SK-N-SH treated with all-trans-retinoic acid at 6 μM for 48 hours (cell line): ENCODE results near the gene METTL21A.

ENCODE experiments used
- ATAC-seq: fragments of 200-7000 bp; cut with Tn5 transposase; 3 replicates; pipeline ENCODE4 v1.9.1; 2020; ENCODE audit warnings: mild to moderate bottlenecking, moderate library complexity
- ARNTL ChIP-seq: fragments of 450-650 bp; formaldehyde crosslinking; IDR thresholded peaks from 2 replicates; pipeline ENCODE4 v1.5.0; 2020; ENCODE audit warnings: low read depth, mild to moderate bottlenecking, moderate library complexity, borderline replicate concordance
- BACH2 ChIP-seq: fragments of 250-450 bp; sonication (Bioruptor Pico); IDR thresholded peaks from 2 replicates; pipeline ENCODE4 v1.9.0; 2021; ENCODE audit warnings: mild to moderate bottlenecking, borderline replicate concordance
- CREB5 ChIP-seq: fragments of 250-450 bp; sonication (Bioruptor Pico); IDR thresholded peaks from 2 replicates; pipeline ENCODE4 v1.5.1; 2020; ENCODE audit warnings: low read depth, mild to moderate bottlenecking, moderate library complexity
- CSDC2 ChIP-seq: fragments of 250-450 bp; sonication (Bioruptor Pico); IDR thresholded peaks from 2 replicates; pipeline ENCODE4 v1.5.0; 2020; ENCODE audit warnings: mild to moderate bottlenecking, moderate library complexity
- ESRRG ChIP-seq: fragments of 250-450 bp; sonication (Bioruptor Pico); IDR thresholded peaks from 2 replicates; pipeline ENCODE4 v1.6.1; 2021; ENCODE audit warnings: mild to moderate bottlenecking
- ISL1 ChIP-seq: fragments of 250-450 bp; sonication (Bioruptor Pico); IDR thresholded peaks from 2 replicates; pipeline ENCODE4 v2.1.2; 2022; ENCODE audit warnings: mild to moderate bottlenecking, moderate library complexity
- PATZ1 ChIP-seq: fragments of 250-450 bp; sonication (Bioruptor Pico); IDR thresholded peaks from 2 replicates; pipeline ENCODE4 v1.8.0; 2020; ENCODE audit warnings: mild to moderate bottlenecking, moderate library complexity, borderline replicate concordance
- POU6F1 ChIP-seq: fragments of 250-450 bp; sonication (Bioruptor Pico); IDR thresholded peaks from 2 replicates; pipeline ENCODE4 v1.8.0; 2021; ENCODE audit warnings: low read depth, mild to moderate bottlenecking, moderate library complexity, borderline replicate concordance
- PPARA ChIP-seq: fragments of 250-450 bp; sonication (Bioruptor Pico); IDR thresholded peaks from 2 replicates; pipeline ENCODE4 v1.5.0; 2020; ENCODE audit warnings: mild to moderate bottlenecking, borderline replicate concordance
- RARB ChIP-seq: fragments of 250-450 bp; sonication (Bioruptor Pico); IDR thresholded peaks from 2 replicates; pipeline ENCODE4 v1.8.0; 2021; ENCODE audit warnings: mild to moderate bottlenecking, moderate library complexity
- TCF4 ChIP-seq: fragments of 250-450 bp; sonication (Bioruptor Pico); IDR thresholded peaks from 2 replicates; pipeline ENCODE4 v1.8.0; 2021; ENCODE audit warnings: mild to moderate bottlenecking, moderate library complexity, borderline replicate concordance
- ZFP3 ChIP-seq: fragments of 250-450 bp; sonication (Bioruptor Pico); IDR thresholded peaks from 2 replicates; pipeline ENCODE4 v1.5.0; 2020; ENCODE audit warnings: mild to moderate bottlenecking, moderate library complexity
- ZFP30 ChIP-seq: fragments of 450-650 bp; formaldehyde crosslinking; IDR thresholded peaks from 2 replicates; pipeline ENCODE4 v1.5.0; 2022; ENCODE audit warnings: mild to moderate bottlenecking, moderate library complexity
- ZNF565 ChIP-seq: fragments of 450-650 bp; formaldehyde crosslinking; conservative IDR thresholded peaks from 2 replicates; pipeline ENCODE4 v1.5.0; 2020; ENCODE audit warnings: low read depth, mild to moderate bottlenecking, moderate library complexity
- ZNF8 ChIP-seq: fragments of 450-650 bp; formaldehyde crosslinking; IDR thresholded peaks from 2 replicates; pipeline ENCODE4 v1.5.0; 2020; ENCODE audit warnings: mild to moderate bottlenecking, moderate library complexity
- TF ChIP-seq, protein P1 (sequence below): fragments of 250-450 bp; sonication (Bioruptor Pico); IDR thresholded peaks from 2 replicates; pipeline ENCODE4 v1.5.0; 2020; ENCODE audit warnings: mild to moderate bottlenecking, moderate library complexity
- TF ChIP-seq, protein P2 (sequence below): fragments of 250-450 bp; sonication (Bioruptor Pico); IDR thresholded peaks from 2 replicates; pipeline ENCODE4 v1.5.1; 2021; ENCODE audit warnings: mild to moderate bottlenecking, moderate library complexity

Gene METTL21A

GRCh38 chr2:207606399-207606798, 18.8 kb downstream of the METTL21A start:
- no peak for ATAC-seq
- TF ChIP-seq ISL1 (CRISPR knock-in tag), result no peak
- no peak for TF ChIP-seq CREB5 (CRISPR knock-in tag)
- no peak for TF ChIP-seq ZNF8 (CRISPR knock-in tag)
- no peak for TF ChIP-seq BACH2
- TF ChIP-seq ZFP3, result no peak
- no peak for TF ChIP-seq POU6F1 (CRISPR knock-in tag)
- TF ChIP-seq PPARA (CRISPR knock-in tag), result no peak
- no peak for TF ChIP-seq PATZ1 (CRISPR knock-in tag)
- no peak for TF ChIP-seq ARNTL (CRISPR knock-in tag)
- TF ChIP-seq CSDC2 (CRISPR knock-in tag), result no peak
- TF ChIP-seq TCF4, result no peak
- TF ChIP-seq ZNF565 (CRISPR knock-in tag), result no peak
- no peak for TF ChIP-seq ZFP30 (CRISPR knock-in tag)
- TF ChIP-seq ESRRG (CRISPR knock-in tag), result no peak
- TF ChIP-seq, protein P1, sequence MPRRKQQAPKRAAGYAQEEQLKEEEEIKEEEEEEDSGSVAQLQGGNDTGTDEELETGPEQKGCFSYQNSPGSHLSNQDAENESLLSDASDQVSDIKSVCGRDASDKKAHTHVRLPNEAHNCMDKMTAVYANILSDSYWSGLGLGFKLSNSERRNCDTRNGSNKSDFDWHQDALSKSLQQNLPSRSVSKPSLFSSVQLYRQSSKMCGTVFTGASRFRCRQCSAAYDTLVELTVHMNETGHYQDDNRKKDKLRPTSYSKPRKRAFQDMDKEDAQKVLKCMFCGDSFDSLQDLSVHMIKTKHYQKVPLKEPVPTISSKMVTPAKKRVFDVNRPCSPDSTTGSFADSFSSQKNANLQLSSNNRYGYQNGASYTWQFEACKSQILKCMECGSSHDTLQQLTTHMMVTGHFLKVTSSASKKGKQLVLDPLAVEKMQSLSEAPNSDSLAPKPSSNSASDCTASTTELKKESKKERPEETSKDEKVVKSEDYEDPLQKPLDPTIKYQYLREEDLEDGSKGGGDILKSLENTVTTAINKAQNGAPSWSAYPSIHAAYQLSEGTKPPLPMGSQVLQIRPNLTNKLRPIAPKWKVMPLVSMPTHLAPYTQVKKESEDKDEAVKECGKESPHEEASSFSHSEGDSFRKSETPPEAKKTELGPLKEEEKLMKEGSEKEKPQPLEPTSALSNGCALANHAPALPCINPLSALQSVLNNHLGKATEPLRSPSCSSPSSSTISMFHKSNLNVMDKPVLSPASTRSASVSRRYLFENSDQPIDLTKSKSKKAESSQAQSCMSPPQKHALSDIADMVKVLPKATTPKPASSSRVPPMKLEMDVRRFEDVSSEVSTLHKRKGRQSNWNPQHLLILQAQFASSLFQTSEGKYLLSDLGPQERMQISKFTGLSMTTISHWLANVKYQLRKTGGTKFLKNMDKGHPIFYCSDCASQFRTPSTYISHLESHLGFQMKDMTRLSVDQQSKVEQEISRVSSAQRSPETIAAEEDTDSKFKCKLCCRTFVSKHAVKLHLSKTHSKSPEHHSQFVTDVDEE (CRISPR knock-in tag), result no peak
- no peak for TF ChIP-seq RARB (CRISPR knock-in tag)
- TF ChIP-seq, protein P2, sequence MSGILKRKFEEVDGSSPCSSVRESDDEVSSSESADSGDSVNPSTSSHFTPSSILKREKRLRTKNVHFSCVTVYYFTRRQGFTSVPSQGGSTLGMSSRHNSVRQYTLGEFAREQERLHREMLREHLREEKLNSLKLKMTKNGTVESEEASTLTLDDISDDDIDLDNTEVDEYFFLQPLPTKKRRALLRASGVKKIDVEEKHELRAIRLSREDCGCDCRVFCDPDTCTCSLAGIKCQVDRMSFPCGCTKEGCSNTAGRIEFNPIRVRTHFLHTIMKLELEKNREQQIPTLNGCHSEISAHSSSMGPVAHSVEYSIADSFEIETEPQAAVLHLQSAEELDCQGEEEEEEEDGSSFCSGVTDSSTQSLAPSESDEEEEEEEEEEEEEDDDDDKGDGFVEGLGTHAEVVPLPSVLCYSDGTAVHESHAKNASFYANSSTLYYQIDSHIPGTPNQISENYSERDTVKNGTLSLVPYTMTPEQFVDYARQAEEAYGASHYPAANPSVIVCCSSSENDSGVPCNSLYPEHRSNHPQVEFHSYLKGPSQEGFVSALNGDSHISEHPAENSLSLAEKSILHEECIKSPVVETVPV (CRISPR knock-in tag), result no peak

GRCh38 chr2:207603486-207603885, 21.7 kb downstream of the METTL21A start:
- TF ChIP-seq ZFP3 (no peak), POU6F1 (CRISPR knock-in tag) (no peak), BACH2 (no peak), PATZ1 (CRISPR knock-in tag) (no peak), ZNF565 (CRISPR knock-in tag) (no peak), ISL1 (CRISPR knock-in tag) (no peak), ARNTL (CRISPR knock-in tag) (no peak)
- TF ChIP-seq, protein P2 (CRISPR knock-in tag), result no peak
- ATAC-seq, result no peak
